Measurements from ENCODE around the gene LTC4S.
"Not testable (repeated sequence)": the region's sequence is repeated elsewhere in the genome, so short reads cannot be mapped to it uniquely, and the experiment has no call there.

Gene LTC4S

DNA sequence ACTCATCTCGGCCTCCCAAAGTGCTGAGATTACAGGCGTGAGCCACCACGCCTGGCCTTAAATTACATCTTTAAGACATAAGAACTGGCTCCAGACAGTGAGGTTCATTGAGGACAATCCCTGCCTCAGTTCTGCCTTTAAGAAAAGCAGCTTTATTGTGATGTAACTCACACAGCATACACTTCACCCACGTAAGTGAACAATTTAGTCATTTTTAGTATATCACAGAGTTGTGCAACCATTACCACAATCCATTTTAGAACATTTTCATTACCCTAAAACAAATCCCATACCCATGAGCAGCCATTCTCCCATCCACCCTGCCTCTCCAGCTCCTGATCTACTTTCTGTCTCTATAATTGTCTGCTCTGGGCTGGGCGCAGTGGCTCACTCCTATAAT is 24.0 kb upstream of the LTC4S start:
- DNase-seq (ENCODE audit: low spot score): no peak

- DNase-seq (ENCODE audit: low spot score): no peak
Observed at GRCh38 chr5:179771311-179771895, 22.4 kb upstream of the LTC4S start.

DNA sequence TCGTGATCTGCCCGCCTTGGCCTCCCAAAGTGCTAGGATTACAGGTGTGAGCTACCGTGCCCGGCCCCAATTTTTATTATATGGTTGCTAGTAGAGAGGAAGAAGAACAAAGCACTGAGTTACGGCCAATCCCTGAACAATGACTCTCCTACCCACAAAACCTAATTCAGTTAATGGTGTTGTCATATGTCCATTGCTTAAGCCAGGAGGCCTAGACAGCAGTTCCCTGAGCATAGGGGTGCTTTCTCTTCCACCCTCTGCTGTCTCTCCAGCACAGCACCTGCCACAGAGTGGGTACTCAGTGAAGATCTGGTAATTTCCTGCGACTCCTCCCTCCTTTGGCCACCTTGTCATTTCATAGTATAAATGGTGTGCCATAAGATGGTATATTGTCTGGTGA is 21.4 kb upstream of the LTC4S start:
- DNase-seq (ENCODE audit: low spot score): no peak

GRCh38 chr5:179773686-179774040 is 20.1 kb upstream of the LTC4S start:
- DNase-seq (ENCODE audit: low spot score): no peak

- DNase-seq (ENCODE audit: low spot score): no peak
Observed at GRCh38 chr5:179774442-179774841, 19.3 kb upstream of the LTC4S start.

DNA sequence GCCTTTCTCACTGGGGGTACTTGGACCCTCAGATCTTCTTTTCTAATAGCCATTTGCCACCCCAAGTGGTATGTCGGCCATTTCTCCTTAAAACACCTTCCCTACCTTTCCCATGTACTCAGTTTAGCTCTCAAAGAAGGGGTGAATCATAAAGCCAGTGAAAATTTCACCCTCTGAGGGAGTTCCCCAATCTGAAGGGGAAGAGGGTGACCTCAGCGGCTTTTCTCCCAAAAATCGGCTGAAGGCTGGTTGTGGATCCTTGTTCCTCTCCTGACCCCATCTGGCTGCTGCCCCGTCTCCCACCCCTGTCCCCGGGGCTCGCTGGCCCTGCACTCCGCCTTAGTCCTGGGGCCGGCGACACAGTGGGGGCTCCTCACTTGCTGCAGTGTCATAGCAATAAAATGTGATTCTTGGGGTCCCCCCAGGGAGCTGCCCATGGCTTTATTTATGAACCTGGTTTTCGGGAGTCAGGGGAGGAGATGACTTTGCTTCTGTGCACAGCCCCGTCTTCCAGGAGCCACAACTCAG is 17.3 kb upstream of the LTC4S start:
- DNase-seq (ENCODE audit: low spot score): no peak

DNA sequence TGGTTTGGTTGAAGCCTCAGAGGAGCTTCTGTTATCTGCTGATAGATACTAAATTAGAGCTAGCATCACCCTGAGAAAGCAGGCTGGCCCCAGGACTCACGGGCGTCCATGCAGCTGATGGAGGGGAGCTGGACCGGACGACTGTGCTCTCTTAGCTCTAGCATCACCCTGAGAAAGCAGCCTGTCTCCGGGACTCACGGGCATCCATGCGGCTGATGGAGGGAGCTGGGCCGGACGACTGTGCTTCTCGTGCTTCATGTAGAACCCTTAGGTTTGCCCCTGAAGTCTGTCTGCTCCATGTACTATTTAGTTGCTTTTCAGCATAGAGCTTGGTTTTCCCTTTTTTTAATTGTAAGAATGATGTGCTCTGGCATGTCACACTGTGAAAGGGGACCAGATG is 16.3 kb upstream of the LTC4S start:
- DNase-seq (ENCODE audit: low spot score): no peak

DNA sequence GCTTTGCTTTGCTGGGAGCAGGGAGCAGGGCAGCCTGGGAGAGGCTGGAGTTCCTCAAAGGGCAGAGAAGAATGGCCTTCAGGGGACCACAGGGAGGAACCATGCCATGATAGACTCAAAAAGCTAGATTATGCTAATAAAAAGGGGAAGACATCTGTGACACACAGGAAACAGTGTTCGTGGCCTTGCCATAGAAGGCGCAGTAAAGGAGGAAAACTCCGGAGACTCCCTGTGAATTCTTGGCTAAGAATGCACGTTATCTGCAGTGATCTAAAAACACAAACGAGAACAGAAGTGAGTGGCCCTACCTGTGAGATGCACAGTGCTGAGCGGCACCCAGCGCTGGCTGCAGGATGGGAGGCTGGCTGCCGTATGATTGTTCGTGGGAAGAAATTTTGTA is 15.9 kb upstream of the LTC4S start:
- DNase-seq (ENCODE audit: low spot score): no peak

DNA sequence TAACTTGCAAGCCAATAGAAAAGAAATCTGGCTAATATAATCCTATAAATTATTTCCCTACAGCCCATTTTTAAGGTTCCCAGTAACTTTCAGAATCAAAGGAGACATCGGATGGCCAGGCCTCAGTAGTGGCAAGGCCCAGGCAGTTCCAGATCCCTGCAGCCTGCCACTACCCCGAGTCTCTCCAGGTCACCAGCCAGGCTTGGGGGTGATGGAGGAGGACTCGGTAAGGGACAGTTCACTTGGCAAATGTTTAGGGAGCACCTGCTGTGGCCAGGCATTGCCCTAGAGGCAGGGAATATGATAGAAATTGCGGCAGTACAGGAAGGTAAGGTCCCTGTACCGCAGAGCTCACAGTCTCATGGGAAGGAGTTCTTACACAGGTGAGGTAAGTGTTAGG is 15.2 kb upstream of the LTC4S start:
- DNase-seq (ENCODE audit: low spot score): no peak

- DNase-seq (ENCODE audit: low spot score): no peak
Observed at GRCh38 chr5:179779826-179780225, 14.0 kb upstream of the LTC4S start.

DNA sequence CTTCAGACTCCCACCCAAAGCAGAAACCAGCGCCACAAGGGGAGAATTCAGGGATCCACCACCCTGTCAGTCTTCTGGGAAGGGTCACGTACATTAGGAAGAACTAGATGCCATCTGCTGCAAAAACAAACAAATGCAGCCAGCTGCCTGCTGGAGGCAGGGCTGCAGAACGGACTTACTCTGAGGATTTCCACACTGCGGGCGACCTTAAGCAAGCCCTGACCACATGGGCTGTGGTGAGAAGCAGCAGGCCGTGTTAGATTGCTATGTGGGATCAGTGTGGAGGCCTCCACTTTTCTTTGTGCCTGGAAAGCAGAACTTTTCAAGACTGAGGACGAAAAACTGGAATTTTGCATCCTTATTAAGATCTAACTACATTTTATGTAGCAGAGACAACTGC is 13.4 kb upstream of the LTC4S start:
- DNase-seq (ENCODE audit: low spot score): no peak

- DNase-seq (ENCODE audit: low spot score): no peak
Observed at GRCh38 chr5:179781846-179782245, 11.9 kb upstream of the LTC4S start.

DNA sequence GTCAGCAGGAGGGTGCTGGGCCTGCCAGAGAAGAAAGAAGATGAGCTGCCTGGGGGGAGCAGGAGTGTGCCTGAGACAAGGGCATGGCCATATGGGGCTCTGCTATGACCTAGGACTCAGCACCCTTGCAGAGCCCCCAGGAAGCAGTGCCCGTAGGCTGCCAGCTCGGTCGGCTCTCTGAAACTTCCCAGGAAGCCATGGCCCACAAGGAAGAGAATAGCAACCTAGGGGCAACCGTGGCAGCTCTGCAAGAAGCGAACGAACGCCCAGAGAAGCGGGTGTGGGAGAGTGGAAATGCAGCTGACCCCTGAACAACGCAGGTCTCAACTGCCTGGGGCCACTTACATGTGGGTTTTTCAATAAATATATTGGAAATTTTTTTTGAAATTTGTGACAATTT is 10.7 kb upstream of the LTC4S start:
- DNase-seq (ENCODE audit: low spot score): no peak

DNA sequence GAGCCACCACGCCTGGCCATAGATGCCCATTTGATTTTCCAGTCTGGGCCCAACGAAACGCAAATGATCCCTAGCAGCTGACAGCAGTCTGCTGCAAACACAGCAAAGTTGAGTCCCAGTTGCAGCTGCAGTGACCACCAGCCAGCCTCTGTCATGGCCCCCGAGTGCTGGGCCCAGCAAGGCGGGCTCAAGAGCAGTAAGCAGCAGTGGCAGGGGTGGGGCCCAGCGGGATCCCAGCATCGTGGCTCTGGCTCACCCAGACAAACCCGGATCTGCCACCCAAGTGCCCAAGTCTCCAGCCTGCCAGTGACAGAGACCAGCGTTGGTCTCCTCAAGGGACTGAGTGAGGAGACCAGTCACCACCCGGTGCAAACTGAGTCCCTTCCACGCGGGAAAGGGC is 6.9 kb upstream of the LTC4S start:
- no peak for DNase-seq (ENCODE audit: low spot score)

DNA sequence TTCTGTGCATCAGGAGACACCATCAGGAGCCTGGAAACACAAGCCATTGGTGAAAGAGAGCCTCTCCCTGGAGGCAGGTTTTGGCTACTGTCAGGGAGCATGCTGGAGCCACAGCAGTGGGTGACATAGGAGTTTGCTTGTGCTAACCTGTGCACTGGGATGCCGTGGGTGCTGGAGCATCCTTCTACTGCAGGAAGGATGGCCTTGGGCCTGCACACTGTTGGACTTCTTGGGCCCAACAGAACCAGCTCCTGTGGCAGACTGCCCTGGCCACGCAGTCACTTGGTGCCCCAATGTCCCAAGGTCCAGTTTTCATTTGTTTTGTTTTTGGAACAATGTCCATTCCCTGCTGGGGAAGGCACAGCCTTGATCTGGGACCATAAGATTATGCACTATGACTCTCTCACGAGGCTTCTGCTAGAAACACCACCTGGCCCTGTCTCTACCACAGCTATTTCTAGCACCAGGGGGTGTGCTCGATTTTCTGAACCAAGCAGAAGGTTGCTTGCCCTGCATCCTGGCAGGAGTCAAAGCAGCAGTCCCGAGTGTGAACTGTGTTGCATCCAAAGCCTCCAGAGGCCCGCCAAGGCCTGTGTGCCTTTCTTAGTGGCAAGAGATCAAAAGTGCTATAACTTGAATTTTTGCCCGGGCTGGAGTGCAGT is 5.5 kb upstream of the LTC4S start:
- no peak for DNase-seq (ENCODE audit: low spot score)

DNA sequence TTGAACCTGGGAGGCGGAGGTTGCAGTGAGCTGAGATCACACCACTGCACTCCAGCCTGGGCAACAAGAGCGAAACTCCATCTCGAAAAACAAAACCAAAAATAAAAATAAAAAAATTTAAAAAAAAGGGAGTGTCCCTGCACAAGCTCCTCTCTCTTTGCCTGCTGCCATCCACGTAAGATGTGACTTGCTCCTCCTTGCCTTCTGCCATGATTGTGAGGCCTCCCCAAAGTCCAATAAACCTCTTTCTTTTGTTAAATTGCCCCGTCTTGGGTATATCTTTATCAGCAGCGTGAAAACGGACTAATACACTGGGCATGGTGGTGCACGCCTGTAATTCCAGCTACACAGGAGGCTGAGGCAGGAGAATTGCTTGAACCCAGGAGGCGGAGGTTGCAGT is 4.5 kb upstream of the LTC4S start:
- not testable (repeated sequence) for DNase-seq (ENCODE audit: low spot score)

DNA sequence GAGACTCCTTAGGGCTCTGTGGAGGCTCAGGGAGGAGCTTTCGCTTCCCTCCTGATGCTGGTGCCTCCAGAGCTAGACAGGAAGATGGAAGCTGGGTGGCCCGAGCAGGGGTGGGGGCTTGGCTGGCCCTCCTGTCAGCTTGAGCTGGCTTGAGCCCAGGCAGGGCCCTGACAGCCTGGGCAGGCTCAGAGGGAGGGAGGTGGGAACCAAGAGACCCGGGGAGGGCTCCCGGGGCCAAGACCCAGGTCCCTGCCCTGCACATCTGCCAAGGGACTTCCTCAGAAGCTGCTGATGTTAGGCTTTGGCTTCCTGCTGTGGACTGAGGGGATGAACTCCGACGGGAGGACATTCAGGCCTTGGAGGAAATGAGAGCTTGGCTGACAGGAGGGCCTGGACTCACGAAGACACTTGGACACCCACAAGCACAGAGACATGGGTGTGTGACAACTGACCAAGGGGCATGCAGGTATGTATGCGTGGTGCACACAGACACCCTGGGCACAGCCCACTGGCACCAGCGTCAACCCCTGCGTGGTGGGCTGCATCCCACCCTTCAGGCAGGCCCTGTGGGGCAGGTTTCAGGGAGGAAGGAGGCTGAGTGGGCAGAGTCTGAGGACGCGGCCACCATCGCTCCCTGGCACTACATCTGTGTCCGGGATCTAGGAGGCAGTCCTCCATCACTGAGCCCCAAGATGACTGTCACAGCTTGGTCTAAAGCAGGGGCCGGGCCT is 1.7 kb upstream of the LTC4S start:
- no peak for DNase-seq (ENCODE audit: low spot score)

DNA sequence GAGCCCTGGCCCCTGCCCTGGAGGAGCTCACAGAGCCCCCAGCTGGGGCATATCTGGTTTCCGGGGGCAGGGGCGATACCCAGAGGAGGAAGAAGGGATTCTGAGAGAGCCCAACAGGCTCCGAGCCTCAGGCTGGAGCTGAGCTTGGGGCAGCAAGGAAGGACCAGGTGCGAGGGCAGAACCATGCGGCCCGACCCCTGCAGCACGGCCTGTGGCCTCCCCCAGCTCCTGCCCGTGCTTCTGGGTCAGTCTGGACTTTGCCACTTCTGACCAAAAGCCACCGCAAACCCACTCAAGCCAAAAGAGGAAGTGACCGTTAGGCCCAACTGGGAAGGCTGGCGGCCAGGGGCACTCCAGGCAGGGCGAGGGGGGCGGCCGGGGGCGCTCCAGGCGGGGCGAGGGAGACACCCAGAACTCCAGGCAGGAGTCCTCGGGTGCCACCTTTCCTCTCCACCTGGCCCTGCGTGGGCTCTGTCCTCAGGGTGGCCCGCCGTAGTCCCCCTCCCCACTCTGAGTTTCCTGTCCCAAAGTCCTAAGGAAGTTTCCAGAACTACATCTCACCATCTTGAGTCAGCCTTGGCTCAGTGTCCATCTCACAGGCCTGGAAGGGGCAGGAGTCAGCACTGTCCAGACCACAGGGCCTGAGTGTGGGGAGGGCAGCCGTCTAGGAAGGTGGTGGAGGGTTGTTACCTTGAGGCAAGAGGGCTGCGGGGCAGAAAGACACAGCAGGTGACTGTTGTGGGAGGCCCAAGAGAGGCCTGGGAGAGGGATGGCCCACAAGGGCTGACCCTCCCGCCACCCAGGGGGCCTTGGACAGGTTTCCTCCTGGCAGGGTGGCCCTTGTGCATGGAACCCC is 946 bp upstream of the LTC4S start:
- no peak for DNase-seq (ENCODE audit: low spot score)

GRCh38 chr5:179794171-179794570 is 385 bp downstream of the LTC4S start:
- DNase-seq (ENCODE audit: low spot score): no peak

DNA sequence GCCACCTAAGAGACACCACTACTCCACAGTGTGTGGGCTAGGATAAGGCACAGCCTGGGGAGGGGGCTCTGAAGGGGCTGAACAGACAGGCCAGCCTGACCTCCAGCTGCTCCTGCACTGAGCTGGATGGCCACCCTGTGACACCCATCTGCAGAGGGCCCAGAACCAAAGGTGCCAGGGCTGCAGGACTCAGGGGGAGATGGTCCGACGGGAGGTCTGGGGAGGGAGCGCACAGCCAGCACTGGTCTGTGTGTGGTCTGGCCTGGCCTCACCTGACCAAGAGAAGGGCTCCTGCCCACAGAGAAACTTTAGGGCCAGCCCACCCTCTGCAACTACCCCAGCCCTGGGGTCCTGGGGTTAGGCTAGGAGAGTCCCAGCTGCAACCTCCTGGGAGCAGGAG is 789 bp downstream of the LTC4S start:
- no peak for DNase-seq (ENCODE audit: low spot score)

GRCh38 chr5:179795049-179795862 is 1.5 kb downstream of the LTC4S start:
- no peak for DNase-seq (ENCODE audit: low spot score)
